Measurements from ENCODE around the gene AHNAK2.
"Not testable (repeated sequence)": the region's sequence is repeated elsewhere in the genome, so short reads cannot be mapped to it uniquely, and the experiment has no call there.

Gene AHNAK2

DNA sequence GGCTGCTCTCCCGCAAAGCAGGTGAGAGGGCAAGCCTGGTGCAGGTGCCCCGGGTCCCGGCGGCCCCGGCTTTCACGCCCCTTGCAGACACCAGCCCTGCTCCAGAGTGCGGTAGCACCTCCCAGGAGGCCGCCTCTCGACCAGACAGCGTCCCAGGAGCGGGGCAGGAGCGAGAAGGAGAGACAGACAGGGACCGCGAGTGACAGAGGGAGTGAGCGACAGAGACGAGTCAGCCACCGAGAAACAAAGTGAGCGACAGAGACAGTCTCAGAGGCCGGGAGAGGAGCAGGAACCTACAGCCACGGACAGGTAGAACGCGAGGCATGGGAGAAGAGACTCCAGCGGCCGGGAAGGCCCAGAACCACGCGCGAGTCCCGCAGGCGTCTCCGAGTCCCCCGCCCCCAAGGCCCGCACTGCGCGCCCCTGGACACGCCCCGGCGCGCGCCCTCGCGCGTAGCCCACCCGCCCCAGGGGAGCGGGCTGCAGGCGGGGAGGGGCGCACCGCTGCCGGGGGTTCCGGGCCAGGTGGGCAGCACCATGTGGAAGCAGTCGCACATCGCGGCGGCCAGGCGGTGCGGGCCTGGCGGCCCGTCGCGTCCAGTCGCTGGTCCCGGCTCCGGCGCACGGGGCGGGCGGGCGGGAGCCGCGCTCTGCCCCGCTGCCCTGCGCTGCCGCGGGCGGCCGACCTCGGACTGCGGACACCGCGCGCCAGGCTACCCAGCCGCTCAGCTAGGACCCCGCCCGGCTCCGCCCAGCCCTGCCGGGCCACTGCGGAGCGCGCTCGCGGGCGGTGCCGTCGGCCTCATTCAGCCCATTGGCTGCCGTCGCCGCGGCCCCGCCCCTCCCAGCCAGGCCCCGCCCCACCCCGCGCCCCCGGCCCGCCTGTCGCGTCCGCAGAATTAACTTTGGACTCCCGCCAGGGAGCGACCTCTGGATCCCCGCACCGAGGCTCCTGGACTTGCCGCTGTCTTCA is at the start of gene AHNAK2:
TSS of gene AHNAK2 (minus strand) at position 694 of the 973 bp plus-strand sequence. CDS start at position 557, 137 bp downstream.
- Mint-ChIP-seq H3K4me3 (peak within 1 kb of the TSS; percentile 79 to 81), H3K9me3 (no peaks in the 10 kb centered on the region), H3K4me1 (peaks cover 18 to 20% of the 10 kb centered on the region in 2 donors), H3K27me3 (peaks cover 26 to 28% of the 10 kb centered on the region in 2 donors), H3K36me3 (no peaks in the 10 kb centered on the region), H3K27ac (peak within 1 kb of the TSS; percentile 21)
- no peak for DNase-seq
- peak; percentile 75 to 79 for ATAC-seq (replicated peaks)

GRCh38 chr14:105027718-105028117 is 49.5 kb upstream of the AHNAK2 start:
- not testable (repeated sequence) for H3K27me3 Mint-ChIP-seq; H3K27ac Mint-ChIP-seq; ATAC-seq (replicated peaks); H3K4me3 Mint-ChIP-seq; H3K9me3 Mint-ChIP-seq; DNase-seq
- Mint-ChIP-seq H3K4me1 (peaks cover 13 to 28% of the 10 kb centered on the region in 2 donors), H3K36me3 (peaks cover 2 to 17% of the 10 kb centered on the region in 2 donors)

DNA sequence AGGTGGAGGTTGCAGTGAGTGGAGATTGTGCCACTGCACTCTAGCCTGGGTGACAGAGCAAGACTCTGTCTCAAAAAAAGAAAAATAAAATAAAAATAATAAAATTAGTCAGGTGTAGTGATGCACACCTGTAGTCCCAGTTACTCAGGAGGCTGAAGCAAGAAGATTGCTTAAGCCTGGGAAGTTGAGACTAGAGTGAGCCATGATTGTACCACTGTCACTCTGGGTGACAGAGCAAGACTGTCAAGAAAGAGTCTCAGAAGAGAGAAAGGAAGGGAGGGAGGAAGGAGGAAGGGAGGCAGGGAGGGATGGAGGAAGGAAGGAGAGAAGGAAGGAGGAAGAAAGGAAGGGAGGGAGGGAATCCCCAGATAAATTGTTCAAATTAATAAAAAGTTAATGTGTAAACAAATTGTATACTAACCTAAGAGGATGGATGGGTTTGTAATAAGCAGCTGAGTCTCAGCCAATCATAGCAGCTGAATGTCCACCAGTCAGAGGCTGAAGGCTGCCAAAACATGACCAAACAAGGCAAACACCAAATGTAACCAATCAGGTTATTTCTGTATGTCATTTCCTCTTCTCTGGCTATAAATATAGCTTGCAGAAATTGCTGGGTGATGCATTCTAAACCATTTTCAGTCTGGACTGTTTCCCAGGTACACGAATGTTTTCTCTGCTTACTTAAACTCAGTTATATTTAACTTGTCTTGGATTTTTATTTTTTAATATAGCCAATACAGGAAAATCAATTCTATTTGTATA is 48.8 kb upstream of the AHNAK2 start:
- DNase-seq: no peak
- no peaks in the 10 kb centered on the region for H3K27me3 Mint-ChIP-seq
- peaks cover 0 to 2% of the 10 kb centered on the region in 2 donors for H3K9me3 Mint-ChIP-seq
- peaks cover 2 to 19% of the 10 kb centered on the region in 2 donors for H3K36me3 Mint-ChIP-seq
- peak in 1 of 2 donors; percentile 27 for ATAC-seq (replicated peaks)
- peaks cover 13 to 35% of the 10 kb centered on the region in 2 donors for H3K4me1 Mint-ChIP-seq
- H3K27ac Mint-ChIP-seq: no peak overlapping the region
- H3K4me3 Mint-ChIP-seq: no peak overlapping the region

- peak overlapping the region; percentile 56 for H3K27ac Mint-ChIP-seq
- H3K4me3 Mint-ChIP-seq: no peak overlapping the region
- H3K9me3 Mint-ChIP-seq: peaks cover 0 to 2% of the 10 kb centered on the region in 2 donors
- ATAC-seq (replicated peaks) (peak; percentile 13 to 41), DNase-seq (no peak)
- peaks cover 6 to 25% of the 10 kb centered on the region in 2 donors for H3K36me3 Mint-ChIP-seq
- no peaks in the 10 kb centered on the region for H3K27me3 Mint-ChIP-seq
- peaks cover 18 to 41% of the 10 kb centered on the region in 2 donors for H3K4me1 Mint-ChIP-seq
Measured at GRCh38 chr14:105026033-105026785, 48.0 kb upstream of the AHNAK2 start.

DNA sequence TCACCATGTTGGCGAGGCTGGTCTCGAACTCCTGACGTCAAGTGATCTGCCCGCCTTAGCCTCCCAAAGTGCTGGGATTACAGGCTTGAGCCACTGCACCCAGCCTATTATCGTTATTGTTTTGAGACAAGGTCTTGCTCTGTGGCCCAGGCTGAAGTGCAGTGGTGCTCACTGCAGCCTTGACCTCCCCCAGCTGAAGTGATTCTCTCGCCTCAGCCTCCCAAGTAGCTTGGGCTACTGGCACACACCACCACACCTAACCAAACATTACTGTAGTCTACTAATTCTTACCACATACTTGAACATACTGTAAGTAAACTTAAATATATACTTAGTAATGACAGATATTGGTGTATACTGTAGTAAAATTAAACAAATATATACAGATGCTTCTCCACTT is 47.3 kb upstream of the AHNAK2 start:
- H3K27ac Mint-ChIP-seq: peak overlapping the region; percentile 69
- peaks cover 0 to 2% of the 10 kb centered on the region in 2 donors for H3K9me3 Mint-ChIP-seq
- peaks cover 6 to 25% of the 10 kb centered on the region in 2 donors for H3K36me3 Mint-ChIP-seq
- no peak overlapping the region for H3K4me3 Mint-ChIP-seq
- ATAC-seq (replicated peaks): no peak
- DNase-seq: no peak
- no peaks in the 10 kb centered on the region for H3K27me3 Mint-ChIP-seq
- H3K4me1 Mint-ChIP-seq: peaks cover 18 to 36% of the 10 kb centered on the region in 2 donors

DNA sequence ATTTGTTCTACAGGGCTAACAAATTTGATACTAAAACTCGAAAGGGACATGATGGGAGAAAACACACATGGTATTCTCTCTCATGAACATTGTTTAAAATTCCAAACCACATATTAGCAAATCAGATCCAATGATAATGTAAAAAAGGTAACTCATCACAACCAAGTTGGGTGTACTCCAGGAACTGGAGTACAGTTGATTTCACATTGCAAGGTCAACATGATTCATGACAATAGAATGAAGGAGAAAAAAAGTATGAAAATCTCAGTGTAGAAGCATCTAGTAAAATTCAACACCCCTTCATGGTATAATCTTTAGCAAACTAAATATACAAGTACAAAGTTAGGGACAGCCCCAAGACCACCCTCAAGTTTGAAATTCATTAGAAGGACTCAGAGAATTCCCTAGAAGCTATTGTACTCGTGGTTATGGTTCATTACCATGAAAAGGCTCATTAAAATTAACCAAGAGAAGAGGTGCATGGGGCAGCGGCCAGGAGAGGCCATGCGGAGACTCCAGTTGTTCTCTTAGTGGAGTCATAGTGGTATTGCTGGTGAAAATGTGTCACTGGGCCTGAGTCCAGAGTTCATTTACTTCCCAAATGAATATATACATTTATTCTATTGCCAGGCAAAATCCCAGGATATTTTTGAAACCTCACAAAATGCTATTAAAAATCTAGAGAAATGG is 45.8 kb upstream of the AHNAK2 start:
- no peak overlapping the region for H3K27ac Mint-ChIP-seq
- H3K4me1 Mint-ChIP-seq: peaks cover 22 to 41% of the 10 kb centered on the region in 2 donors
- DNase-seq (no peak), ATAC-seq (replicated peaks) (no peak)
- no peak overlapping the region for H3K4me3 Mint-ChIP-seq
- no peaks in the 10 kb centered on the region for H3K27me3 Mint-ChIP-seq
- peaks cover 8 to 25% of the 10 kb centered on the region in 2 donors for H3K36me3 Mint-ChIP-seq
- peaks cover 0 to 2% of the 10 kb centered on the region in 2 donors for H3K9me3 Mint-ChIP-seq

GRCh38 chr14:105023144-105023543 is 45.0 kb upstream of the AHNAK2 start:
- Mint-ChIP-seq H3K4me1 (peaks cover 23 to 45% of the 10 kb centered on the region in 2 donors), H3K4me3 (no peak overlapping the region), H3K36me3 (peaks cover 9 to 27% of the 10 kb centered on the region in 2 donors), H3K9me3 (peaks cover 0 to 2% of the 10 kb centered on the region in 2 donors), H3K27ac (no peak overlapping the region), H3K27me3 (no peaks in the 10 kb centered on the region)
- DNase-seq (no peak), ATAC-seq (replicated peaks) (no peak)

DNA sequence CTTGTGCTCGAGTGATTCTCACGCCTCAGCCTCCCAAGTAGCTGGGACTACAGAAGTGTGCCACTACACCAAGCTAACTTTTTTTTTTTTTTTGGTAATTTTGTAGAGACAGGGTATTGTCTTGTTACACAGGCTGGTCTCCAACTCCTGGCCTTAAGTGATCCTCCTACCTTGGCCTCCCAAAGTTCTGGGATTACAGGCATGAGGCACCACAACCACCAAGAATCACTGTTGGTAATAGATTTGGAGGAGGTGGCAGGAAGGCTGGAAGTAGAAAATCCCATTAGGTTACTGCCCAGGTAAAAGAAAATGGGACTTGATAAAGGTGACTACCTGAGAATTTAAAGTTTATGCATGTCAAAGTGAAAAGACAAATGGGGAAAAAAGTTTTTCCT is 44.1 kb upstream of the AHNAK2 start:
- no peaks in the 10 kb centered on the region for H3K27me3 Mint-ChIP-seq
- no peak for ATAC-seq (replicated peaks)

DNA sequence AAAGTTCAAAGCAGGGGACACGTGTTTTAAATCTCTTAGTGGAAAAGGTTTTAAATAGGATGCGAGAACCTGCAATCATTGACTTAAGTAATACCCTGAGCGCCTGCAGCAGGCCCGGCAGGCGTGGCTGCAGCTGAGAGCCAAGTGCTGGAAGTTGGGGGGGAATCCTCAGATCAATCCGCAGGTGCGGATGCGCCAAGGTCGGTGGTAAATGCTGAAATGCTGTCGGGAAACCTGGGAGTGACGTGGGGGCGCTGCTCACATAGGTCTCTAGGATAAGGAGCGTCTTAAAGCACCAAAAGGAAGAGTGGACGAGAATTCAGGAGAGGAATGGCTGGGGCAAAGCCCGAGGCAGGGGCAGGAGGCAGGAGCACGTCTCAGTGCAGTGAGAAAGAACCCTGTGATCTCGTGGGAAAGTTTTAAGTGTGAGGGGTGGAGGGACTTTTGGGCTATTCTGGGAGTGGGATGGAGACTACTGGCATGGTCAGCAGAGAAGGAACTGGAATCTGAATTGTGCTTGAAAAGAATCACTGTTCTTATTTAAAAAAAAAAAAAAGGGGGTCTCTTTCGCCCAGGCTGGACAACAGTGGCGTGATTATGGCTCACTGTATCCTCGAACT is 43.6 kb upstream of the AHNAK2 start:
- DNase-seq: no peak
- H3K4me3 Mint-ChIP-seq: peak overlapping the region; percentile 95 to 99
- peaks cover 0 to under 1% of the 10 kb centered on the region in 2 donors for H3K9me3 Mint-ChIP-seq
- peaks cover 21 to 44% of the 10 kb centered on the region in 2 donors for H3K4me1 Mint-ChIP-seq
- H3K36me3 Mint-ChIP-seq: peaks cover 9 to 26% of the 10 kb centered on the region in 2 donors
- H3K27ac Mint-ChIP-seq: peak overlapping the region; percentile 96
- H3K27me3 Mint-ChIP-seq: no peaks in the 10 kb centered on the region
- peak; percentile 3 for ATAC-seq (replicated peaks)

More for the DNA sequence above, 44.1 kb upstream of the AHNAK2 start:
- H3K27ac Mint-ChIP-seq: no peak overlapping the region
- H3K36me3 Mint-ChIP-seq: peaks cover 10 to 27% of the 10 kb centered on the region in 2 donors
- DNase-seq: no peak
- peaks cover 0 to 2% of the 10 kb centered on the region in 2 donors for H3K9me3 Mint-ChIP-seq
- H3K4me1 Mint-ChIP-seq: peaks cover 23 to 45% of the 10 kb centered on the region in 2 donors
- peak overlapping the region; percentile 95 to 99 for H3K4me3 Mint-ChIP-seq

- no peaks in the 10 kb centered on the region for H3K9me3 Mint-ChIP-seq
- peaks cover 25 to 50% of the 10 kb centered on the region in 2 donors for H3K4me1 Mint-ChIP-seq
- H3K36me3 Mint-ChIP-seq: peaks cover 16 to 32% of the 10 kb centered on the region in 2 donors
- H3K4me3 Mint-ChIP-seq: peak within 1 kb of the TSS; percentile 95 to 99
- DNase-seq: peak; percentile 96
- no peaks in the 10 kb centered on the region for H3K27me3 Mint-ChIP-seq
- peak; percentile 85 to 88 for ATAC-seq (replicated peaks)
- peak within 1 kb of the TSS; percentile 96 for H3K27ac Mint-ChIP-seq
Measured at GRCh38 chr14:105020815-105021655, 42.9 kb upstream of the AHNAK2 start, which contains the start of gene CDCA4. Gene CDCA4 (minus strand): TSS chr14:105021083. CDS start chr14:105011929, 9,154 bp downstream.

- Mint-ChIP-seq H3K27ac (peak overlapping the region; percentile 88), H3K36me3 (peaks cover 19 to 37% of the 10 kb centered on the region in 2 donors), H3K4me1 (peaks cover 28 to 58% of the 10 kb centered on the region in 2 donors), H3K9me3 (no peaks in the 10 kb centered on the region), H3K27me3 (no peaks in the 10 kb centered on the region), H3K4me3 (peak overlapping the region; percentile 87 to 88)
- DNase-seq (peak; percentile 37), ATAC-seq (replicated peaks) (peak; percentile 40 to 41)
Measured at GRCh38 chr14:105019861-105020814, 42.0 kb upstream of the AHNAK2 start.

Measured in stimulated activated naive B cell treated with anti-CD40 and anti-IgM and Interleukin-4, amounts not matched to agents 10 μg/mL and 1 μg/mL and 100 μg/mL, for 72 hours (primary cell).